GM18505 (cell line): ENCODE results near the gene CFAP157.

Experiments
- ATAC-seq: cut with Tn5 transposase; IDR thresholded peaks from one replicate; pipeline ENCODE4 v1.9.1; 2021; ENCODE audit not compliant: unreplicated experiment
- POLR2A ChIP-seq: IDR thresholded peaks from 4 replicates; pipeline ENCODE4 v1.6.1; 2011; ENCODE audit warnings: borderline replicate concordance; ENCODE audit not compliant: insufficient read depth, insufficient read length; ENCODE audit errors: extremely low read depth

The CFAP157 gene

DNA sequence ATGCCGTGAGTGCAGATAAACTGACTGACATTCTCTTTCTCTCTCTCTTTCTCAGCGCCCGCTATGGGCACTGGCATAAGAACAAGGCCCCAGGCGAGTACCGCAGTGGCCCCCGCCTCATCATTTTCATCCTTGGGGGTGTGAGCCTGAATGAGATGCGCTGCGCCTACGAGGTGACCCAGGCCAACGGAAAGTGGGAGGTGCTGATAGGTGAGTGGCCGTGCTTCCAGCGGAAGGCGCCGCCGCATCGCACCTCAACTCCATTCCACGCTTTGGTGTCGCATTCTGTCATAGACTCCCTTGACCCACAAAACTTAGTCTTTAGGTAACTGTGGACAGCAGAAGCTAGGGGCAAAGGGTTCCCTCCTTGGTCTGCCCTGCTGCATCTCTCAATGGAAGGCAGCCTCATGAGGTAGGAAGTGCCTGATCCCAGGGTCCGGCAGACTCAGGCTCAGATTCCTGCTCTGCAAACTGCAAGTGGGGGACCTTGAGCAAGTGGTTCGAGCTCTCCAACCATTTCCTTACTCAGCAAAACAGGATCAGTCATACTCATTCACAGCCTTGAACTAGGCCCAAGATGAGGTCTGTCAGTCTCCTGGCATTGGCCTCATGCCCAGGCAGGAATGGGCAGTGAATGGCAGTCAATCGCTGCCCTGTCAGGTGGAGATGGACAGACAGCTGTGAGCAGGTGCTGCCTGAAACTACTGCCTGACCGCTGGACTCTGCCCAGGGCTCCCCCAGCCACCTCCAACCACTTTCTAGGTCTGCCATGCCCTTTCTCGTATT lies 24.2 kb upstream of the CFAP157 start:
- ATAC-seq, result no peak
- TF ChIP-seq POLR2A, result no peak

DNA sequence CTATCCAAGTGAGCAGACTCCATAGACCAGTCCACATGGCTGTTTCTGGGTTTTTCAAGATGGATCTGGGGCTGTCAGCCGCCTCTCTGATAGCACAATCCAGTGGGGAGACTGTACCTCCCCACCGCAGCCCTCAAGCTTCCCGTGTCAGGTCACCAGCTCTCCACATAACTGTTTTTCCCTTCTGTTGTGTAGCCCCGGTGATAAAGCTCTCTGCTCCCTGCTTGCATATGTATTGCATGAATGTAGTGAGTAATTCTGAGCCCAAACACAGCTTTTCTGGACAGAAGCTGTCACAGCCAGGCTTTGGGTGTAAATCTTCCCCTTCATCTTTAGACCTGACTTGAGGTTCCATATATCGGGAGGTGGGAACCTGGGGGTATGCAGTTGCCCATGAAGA lies 23.1 kb upstream of the CFAP157 start:
- no peak for TF ChIP-seq POLR2A
- ATAC-seq, result no peak

DNA sequence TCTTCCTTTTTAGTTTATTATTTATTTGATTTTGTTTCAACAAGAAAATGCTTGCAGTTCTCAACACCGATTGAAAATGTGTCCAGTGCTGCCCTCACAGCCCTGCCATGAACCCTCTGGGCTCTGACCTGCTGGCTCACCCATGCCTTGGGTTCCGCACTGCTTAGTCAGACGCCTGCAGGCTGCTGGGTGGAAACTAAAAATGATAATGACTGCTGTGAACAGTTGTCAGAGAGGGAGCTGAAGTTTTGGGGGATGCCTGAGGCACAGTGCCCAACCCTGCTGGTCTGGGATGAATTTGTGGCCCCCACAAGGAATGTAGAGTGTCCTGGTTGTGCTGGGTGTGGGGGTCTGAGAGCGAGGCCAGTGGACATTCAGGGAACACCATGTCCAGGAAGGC lies 22.2 kb upstream of the CFAP157 start:
- ATAC-seq, result no peak
- TF ChIP-seq POLR2A, result no peak

DNA sequence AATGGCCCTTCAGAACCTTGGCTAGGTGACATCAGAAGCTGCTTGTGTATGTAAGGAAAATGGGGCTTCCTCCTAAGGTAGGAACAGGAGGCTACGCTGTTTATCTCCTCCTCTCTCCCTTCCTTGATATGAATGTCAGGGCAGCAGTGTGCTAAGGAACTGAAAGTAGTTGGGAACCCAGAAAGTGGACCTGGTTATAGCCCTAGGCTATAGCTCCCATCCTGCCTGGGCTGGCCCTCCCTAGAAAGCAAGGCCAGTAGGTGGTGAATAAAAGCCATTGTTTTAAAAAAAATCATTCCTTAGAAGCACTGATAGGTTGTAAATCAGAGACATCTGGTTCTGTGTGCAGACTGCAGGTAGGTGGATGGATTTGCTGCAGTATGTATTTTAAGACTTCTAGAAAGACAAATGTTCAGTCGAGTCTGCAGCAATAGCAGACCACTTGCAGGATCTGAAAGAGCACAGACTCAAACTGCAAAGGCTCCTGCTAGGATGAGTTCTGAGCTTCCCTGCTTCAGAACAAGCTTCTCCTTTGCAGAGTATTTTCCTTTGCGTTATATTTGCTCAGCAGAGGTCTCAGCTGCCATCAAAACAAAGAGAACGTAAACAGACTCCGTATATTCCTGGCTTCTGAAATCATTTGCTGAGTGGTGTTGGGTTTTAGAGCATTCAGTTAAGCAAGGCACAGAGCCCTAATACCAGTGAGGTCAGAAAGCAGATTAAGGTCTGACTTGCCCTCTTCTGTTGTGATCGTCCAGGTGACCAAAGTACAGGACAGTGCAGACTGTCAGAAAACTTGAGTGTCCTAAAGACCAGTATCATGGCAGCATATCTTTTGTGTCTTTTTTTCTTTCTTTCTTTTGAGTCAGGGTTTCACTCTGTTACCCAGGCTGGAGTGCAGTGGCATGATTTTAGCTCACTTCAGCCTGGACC lies 20.1 kb upstream of the CFAP157 start:
- no peak for TF ChIP-seq POLR2A
- ATAC-seq, result no peak

DNA sequence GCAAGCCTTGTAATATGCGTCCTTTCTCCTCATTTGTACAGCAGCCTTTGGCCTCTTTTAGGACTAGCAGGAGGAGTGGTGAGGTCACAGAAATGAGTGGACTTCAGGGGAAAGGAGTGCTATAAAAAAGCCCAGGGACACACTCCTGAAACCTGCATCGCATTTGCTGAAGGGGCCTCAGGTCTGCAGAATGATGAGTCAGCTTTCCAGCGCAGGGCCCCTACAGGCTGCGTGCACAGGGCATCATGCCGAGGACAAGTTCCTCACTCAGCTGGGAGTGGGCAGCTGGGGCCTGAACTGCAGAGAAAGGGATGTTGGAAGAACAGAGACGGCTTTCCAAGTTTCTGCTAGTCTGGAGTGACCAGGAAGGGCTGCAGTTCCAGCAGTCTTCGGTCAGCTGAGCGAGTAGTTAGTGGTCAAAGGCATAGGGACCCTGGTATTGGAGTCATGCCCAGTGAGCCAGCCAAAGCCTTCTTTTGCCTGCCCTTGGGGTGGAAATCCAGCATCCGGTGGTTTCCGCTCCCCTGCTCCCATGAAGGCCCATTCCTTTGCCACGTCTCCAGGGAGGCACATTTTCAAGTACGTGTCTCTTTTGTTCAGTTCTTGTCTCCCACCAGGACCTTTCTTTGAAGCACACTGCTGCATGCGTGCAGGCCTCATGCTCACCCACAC lies 17.3 kb upstream of the CFAP157 start:
- TF ChIP-seq POLR2A, result no peak
- no peak for ATAC-seq

DNA sequence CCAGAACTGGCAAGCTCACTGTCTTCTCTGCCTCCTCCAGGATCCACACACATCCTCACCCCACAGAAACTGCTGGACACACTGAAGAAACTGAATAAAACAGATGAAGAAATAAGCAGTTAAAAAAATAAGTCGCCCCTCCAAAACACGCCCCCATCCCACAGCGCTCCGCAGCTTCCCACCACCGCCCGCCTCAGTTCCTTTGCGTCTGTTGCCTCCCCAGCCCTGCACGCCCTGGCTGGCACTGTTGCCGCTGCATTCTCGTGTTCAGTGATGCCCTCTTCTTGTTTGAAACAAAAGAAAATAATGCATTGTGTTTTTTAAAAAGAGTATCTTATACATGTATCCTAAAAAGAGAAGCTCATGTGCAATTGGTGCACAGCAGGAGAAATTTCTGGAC lies 16.1 kb upstream of the CFAP157 start:
- ATAC-seq, result no peak
- TF ChIP-seq POLR2A, result no peak

DNA sequence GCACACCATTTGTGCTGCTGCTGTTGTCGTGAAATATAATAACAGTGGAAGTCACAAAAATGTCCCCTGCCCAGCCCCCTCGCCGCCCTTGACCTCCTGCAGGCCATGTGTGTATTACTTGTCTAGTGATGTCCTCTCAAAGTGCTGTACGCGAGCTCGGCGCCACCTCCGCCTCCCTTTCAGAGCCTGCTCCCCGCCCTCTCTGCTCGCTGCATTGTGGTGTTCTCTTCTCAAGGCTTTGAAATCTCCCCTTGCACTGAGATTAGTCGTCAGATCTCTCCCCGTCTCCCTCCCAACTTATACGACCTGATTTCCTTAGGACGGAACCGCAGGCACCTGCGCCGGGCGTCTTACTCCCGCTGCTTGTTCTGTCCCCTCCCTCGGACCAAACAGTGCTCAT lies 14.7 kb upstream of the CFAP157 start:
- no peak for ATAC-seq
- TF ChIP-seq POLR2A, result no peak

DNA sequence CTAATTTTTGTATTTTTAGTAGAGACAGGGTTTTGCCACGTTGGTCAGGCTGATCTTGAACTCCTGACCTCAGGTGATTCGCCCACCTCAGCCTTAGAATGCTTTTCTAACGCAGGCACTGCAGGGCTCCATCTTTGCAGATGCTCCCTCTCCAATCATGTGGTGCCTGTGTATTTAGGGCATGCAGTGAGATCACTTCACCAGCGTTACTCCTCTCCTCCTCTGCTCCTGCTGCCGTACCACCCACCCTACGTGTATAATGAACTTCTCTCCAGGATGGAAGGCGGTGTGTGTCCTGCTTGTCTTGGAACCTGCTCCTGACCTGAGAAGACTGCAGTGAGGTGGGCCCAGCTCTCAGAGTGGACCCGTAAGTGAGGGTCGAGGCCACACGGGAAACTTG lies 13.6 kb upstream of the CFAP157 start:
- no peak for ATAC-seq
- no peak for TF ChIP-seq POLR2A

DNA sequence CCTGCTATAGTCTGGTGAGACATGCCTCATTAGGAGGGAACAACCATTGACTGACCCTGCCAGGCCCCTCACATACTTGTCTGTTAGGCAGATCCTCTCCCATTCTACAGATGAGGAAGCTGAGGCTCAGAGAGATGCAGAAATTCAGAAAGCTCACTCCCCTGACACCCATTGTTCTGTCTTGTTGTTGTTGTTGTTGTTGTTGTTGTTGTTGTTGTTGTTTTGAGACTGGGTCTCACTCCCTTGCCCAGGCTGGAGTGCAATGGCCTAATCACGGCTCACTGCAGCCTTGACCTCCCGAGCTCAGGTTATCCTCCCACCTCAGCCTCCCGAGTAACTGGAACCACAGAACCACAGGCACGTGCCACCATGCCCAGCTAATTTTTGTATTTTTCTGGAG lies 13.1 kb upstream of the CFAP157 start:
- TF ChIP-seq POLR2A, result no peak
- ATAC-seq, result no peak

DNA sequence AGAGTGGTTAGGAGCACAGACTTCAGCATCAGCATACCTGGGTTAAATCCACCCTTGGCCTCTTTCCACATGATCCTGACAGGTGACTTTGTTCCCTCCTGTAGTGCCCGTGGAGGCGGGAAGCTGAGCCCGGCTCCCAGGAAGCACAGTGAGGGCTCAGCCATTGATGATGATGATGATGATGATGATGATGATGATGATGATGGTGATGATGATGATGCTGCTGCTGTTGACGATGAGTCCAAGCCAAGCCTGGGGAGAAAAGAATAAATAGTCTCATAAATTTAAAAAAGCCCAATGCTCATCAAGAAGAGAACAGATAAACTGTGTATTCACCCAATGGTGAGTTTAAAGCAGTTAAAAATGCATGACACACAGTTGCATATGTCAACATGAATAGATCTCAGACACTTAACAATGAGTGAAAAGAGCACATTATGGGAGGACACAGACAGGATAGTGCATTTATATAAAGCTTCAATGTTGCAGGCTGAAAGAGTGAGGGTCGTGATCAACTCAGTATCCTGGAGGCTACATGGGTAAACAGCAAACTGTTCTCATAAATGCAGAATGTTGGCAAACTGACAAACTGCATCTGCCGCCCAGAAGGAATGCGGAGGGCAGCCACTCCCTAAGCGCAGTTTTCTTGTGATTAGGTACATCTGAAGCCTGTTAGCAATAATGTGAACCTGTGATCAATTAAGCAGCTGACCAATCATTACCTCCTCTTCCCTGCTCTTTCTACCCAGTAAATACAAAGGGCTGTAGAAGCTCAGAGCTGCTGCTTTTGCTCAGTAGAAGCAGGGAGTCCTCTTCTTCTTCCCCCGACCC lies 11.7 kb upstream of the CFAP157 start:
- ATAC-seq, result no peak
- TF ChIP-seq POLR2A, result no peak

DNA sequence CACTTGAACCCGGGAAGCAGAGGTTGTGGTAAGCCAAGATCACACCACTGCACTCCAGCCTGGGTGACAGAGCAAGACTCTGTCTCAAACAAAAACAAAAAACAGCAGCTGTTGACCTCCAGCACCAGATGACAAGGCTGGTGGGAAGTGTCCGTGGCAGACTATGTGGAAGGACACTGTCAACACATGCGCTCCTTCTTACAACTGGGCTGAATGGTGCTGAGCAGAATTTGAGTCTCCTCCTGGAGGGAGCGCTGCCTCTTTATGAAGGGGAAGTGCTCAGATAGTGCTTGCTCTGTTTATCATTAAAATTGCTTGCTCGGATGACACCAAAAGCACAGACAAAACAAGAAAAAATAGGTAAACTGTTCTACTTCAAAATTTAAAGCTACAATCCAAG lies 9.2 kb upstream of the CFAP157 start:
- no peak for ATAC-seq
- TF ChIP-seq POLR2A, result no peak

DNA sequence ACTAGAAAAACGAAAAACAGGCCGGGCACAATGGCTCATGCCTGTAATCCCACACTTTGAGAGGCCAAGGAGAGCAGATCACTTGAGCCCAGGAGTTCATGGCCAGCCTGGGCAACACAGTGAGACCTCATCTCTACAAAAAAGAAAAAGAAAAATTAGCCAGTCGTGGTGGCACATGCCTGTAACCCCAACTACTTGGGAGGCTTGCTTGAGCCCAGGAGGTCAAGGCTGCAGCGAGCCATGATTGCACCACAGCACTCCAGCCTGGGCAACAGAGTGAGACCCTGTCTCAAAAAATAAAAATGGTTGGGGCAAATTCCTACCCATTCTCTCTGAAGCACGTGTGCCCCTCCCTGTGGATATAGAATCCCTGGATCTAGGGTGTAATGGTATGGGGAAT lies 8.4 kb upstream of the CFAP157 start:
- no peak for ATAC-seq
- TF ChIP-seq POLR2A, result no peak
